Activated naive CD8-positive, alpha-beta T cell treated with anti-CD3 and anti-CD28 coated beads for 36 hours (primary cell): ENCODE results near the gene KRT5. TPM values are rescaled to one million over a fixed set of nuclear protein-coding genes. Genes with fewer than 3 reads are reported as not detected.

Experiments
- DNase-seq: peaks from one replicate; pipeline ENCODE4 v3.0.0; 2021
- H3K27ac Mint-ChIP-seq: one replicate; pipeline ENCODE4 v1.8.0; 2022; ENCODE audit warnings: mild to moderate bottlenecking, moderate library complexity, mixed read lengths
- H3K27me3 Mint-ChIP-seq: one replicate; pipeline ENCODE4 v1.8.0; 2022; ENCODE audit warnings: mild to moderate bottlenecking, mixed read lengths
- H3K36me3 Mint-ChIP-seq: one replicate; pipeline ENCODE4 v1.8.0; 2021; ENCODE audit warnings: mild to moderate bottlenecking, mixed read lengths
- H3K4me1 Mint-ChIP-seq: one replicate; pipeline ENCODE4 v1.8.0; 2021; ENCODE audit warnings: mixed read lengths
- H3K4me3 Mint-ChIP-seq: one replicate; pipeline ENCODE4 v1.8.0; 2022; ENCODE audit warnings: mild to moderate bottlenecking, moderate library complexity, mixed read lengths
- H3K9me3 Mint-ChIP-seq: one replicate; pipeline ENCODE4 v1.8.0; 2022; ENCODE audit warnings: mixed read lengths
- total RNA-seq, 2 experiments: library from RNA; stranded (reverse); gene quantifications; one replicate each; pipeline ENCODE4 v1.2.3, GENCODE V29; 2021

The KRT5 gene
- total RNA-seq, 2 experiments from 2014 or later: not detected

DNA sequence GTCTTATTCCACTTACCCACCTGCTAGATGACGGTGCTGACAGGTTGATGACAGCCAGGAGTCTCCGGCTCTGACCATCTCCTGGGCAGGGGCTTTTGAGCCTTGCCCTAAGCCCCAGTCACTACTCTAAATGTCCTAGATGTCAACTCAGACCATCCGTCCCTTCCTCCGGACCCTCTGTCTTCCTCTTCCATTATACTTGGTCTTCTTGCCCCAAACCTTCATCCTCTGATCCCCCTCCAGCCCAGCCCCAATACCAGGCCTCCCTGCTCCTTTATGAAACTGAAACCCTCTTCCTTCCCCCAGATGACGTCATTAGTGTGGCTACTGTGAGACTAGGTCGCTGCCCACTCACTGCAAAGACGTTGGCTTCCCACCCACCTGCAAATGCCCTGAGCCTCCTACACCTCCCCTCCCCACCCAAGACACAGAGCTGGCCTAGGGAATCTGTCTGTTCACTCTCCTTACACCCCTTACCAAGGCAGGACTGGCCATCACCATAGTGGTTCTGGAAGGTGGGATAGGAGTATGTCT is 22.7 kb upstream of the KRT5 start:
- Mint-ChIP-seq H3K4me1 (peaks cover 10% of the 10 kb centered on the region), H3K27me3 (no peaks in the 10 kb centered on the region), H3K9me3 (no peaks in the 10 kb centered on the region), H3K27ac (no peak overlapping the region), H3K36me3 (no peaks in the 10 kb centered on the region), H3K4me3 (no peak overlapping the region)
- DNase-seq: no peak

DNA sequence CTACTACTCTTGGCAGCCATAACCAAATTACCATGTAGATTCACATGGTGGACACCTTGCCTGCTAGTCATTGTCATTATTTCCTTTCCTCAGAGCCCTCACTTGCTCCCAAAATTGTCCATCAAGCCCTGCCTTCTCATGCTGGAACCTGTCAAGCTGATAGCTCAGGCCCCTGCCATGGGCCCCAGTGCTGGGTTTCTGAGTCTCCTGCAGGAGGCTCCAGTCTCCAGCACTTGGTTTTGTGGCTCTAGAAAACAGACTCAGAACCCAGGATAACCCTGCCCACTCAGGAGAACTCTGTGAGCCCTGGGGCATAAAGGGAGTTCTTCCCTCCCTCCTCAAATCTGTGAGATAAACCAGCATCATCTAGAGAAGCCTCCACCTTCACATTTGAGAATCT is 22.0 kb upstream of the KRT5 start:
- H3K4me1 Mint-ChIP-seq: peaks cover 10% of the 10 kb centered on the region
- no peak overlapping the region for H3K27ac Mint-ChIP-seq
- H3K9me3 Mint-ChIP-seq: no peaks in the 10 kb centered on the region
- DNase-seq: no peak
- H3K27me3 Mint-ChIP-seq: no peaks in the 10 kb centered on the region
- no peaks in the 10 kb centered on the region for H3K36me3 Mint-ChIP-seq
- no peak overlapping the region for H3K4me3 Mint-ChIP-seq

DNA sequence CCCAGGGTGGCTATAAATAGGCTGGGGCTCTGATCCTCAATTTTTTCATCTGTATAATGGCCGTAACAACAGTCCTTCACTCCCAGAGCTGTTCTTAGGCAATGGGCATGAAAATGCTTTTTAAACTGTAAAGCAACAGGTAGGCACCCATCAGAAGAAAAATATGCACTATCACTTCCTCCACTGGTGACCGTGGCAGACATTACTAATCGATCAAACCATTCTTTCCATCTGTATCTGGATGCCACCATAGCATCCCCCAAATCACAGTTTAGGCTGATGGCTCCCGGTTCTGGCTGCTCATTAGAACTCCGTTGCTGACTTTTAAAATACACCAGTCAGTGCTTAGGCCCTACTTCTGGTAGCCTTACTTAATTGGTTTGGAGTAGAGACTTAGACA is 21.5 kb upstream of the KRT5 start:
- Mint-ChIP-seq H3K4me1 (peaks cover 10% of the 10 kb centered on the region), H3K27ac (no peak overlapping the region), H3K27me3 (no peaks in the 10 kb centered on the region), H3K4me3 (no peak overlapping the region), H3K36me3 (no peaks in the 10 kb centered on the region), H3K9me3 (no peaks in the 10 kb centered on the region)
- DNase-seq: no peak

DNA sequence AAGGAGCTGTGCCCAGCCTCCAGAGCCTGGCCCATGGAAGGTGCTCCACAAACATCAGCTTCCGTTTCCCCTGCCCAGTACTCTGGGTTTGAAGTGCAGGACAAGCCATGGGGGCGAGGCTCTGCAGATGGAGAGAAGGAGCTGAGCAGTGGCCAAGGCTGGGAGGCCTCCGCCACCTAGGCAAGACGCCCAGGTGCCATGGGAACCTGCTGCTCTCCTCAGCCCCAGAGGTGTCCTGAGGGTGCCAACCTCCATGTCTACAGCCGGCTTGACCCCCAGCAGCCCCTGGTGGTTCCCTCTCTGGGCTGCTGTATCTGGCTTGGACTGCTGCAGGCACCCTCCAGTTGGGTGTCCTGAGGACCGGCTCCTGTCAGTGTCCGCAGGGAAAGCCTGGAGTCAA is 20.3 kb upstream of the KRT5 start:
- no peak for DNase-seq
- Mint-ChIP-seq H3K27me3 (no peaks in the 10 kb centered on the region), H3K4me1 (peaks cover 10% of the 10 kb centered on the region), H3K9me3 (no peaks in the 10 kb centered on the region), H3K27ac (no peak overlapping the region), H3K36me3 (no peaks in the 10 kb centered on the region), H3K4me3 (no peak overlapping the region)

DNA sequence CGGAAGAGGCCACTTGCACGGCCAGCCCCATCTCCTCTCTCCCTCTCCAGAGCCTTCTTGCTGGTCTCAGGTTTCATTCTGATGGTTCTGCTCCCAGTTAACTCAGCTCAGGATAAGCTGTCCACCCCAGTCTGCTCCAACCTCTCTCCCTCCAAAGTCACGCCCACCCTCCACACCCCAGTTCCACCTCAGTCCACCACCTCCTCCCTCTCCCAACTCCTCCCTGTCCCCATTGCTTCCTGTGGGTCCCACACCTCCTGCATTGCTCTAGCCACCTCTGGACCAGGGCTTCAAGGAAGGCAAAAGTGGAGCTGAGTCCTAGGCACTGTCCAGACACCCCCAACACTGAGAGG is 19.6 kb upstream of the KRT5 start:
- no peaks in the 10 kb centered on the region for H3K27me3 Mint-ChIP-seq
- no peaks in the 10 kb centered on the region for H3K36me3 Mint-ChIP-seq
- no peaks in the 10 kb centered on the region for H3K9me3 Mint-ChIP-seq
- no peak for DNase-seq
- H3K4me1 Mint-ChIP-seq: peaks cover 10% of the 10 kb centered on the region
- no peak overlapping the region for H3K4me3 Mint-ChIP-seq
- no peak overlapping the region for H3K27ac Mint-ChIP-seq

DNA sequence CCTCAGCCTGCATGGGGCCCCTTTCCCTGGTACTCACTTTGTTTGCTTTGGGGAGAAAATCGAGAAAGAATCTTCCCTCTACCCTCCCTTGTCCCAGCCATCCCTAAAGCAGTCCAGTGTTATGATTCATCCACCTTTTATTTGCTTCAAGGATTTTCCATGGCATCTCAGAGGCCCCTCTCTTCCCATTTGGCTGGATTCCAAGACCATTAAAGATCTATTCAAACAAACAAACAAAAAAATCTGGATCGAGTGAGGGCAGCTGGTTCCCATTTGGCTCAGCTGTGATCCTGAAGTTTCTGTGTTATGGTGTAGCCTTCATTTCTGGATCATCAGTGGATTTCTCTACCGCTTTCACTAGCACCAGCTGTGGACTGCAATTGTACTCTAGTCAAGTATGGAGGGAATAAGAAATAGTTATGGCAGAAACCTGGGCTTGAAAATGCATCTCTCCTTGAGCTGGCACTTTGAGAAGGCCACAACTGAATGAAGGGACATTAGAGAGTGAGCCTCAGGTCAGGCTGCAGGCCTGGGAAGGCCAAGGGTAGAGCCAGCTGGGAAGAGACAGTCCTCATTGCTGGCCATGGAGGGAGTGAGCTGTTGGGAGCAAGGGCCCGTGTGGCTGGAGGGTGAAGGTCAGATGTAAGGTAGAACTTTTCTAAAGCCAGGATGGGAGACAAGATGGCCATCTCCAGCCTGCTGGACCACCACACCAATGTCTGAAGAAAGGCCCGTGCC is 19.1 kb upstream of the KRT5 start:
- Mint-ChIP-seq H3K4me3 (no peak overlapping the region), H3K4me1 (peaks cover 10% of the 10 kb centered on the region), H3K9me3 (no peaks in the 10 kb centered on the region), H3K27me3 (no peaks in the 10 kb centered on the region), H3K27ac (no peak overlapping the region), H3K36me3 (no peaks in the 10 kb centered on the region)
- DNase-seq: no peak

DNA sequence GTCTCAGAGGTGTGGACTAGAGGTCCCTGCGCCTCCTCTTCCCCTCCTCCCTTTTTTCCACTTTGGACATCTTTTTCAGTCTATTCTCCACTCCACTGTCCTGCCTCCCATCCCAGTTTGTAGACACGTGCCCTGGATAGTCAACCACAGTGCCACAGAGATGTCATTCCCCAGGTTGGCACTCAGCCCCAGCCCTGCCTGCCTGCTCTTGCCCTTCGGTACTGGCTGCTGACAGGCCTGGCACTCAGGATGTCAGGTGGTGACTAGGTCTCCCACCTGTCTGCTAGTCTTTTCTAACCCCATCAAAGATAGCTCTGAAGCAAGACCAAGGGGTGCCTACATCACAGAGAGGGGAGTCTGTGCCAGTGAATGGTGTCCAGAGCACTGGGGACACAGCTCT is 16.9 kb upstream of the KRT5 start:
- Mint-ChIP-seq H3K4me1 (no peaks in the 10 kb centered on the region), H3K27ac (no peak overlapping the region), H3K9me3 (no peaks in the 10 kb centered on the region), H3K4me3 (no peak overlapping the region), H3K36me3 (no peaks in the 10 kb centered on the region), H3K27me3 (no peaks in the 10 kb centered on the region)
- DNase-seq: no peak

DNA sequence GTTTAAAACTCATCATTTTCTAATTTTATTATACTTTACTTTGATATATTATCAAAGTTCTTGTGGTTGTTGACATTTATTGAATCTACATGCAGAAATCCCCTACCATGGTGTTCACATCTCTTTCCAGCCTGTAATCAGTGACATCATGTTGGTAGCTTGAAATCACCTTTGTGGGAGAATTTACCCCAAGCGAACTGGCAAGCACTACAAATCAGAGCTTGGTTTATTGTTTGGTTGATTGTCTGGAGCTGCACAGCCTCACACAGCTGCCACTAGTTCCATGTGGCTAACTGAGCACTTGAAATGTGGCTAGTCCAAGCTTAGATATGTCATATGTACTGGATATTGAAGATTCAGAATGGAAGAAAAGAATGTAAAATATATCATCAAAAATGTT is 15.4 kb upstream of the KRT5 start:
- H3K36me3 Mint-ChIP-seq: no peaks in the 10 kb centered on the region
- no peak overlapping the region for H3K4me3 Mint-ChIP-seq

DNA sequence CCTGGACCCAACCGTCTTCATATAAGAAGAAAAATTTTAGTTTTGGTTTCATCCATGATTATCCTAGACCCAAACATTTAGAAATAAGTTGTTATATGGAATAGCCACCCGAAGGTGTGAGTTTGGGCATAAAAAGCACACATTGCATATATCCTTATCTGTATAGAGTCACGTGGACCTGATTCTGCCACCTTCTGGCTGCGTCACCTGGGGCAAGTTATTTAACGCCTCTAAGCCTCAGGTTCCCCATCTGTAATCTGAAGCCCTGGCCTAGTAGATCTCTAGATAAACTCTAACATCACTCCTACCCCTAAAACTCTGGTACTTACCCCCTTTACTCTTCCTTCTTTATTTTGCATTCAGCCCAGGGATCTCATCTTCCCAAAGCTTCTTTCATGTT is 14.3 kb upstream of the KRT5 start:
- no peaks in the 10 kb centered on the region for H3K4me1 Mint-ChIP-seq
- H3K4me3 Mint-ChIP-seq: no peak overlapping the region
- DNase-seq: no peak
- H3K27ac Mint-ChIP-seq: no peak overlapping the region
- H3K27me3 Mint-ChIP-seq: no peaks in the 10 kb centered on the region
- no peaks in the 10 kb centered on the region for H3K9me3 Mint-ChIP-seq
- no peaks in the 10 kb centered on the region for H3K36me3 Mint-ChIP-seq

More for the DNA sequence above, 15.4 kb upstream of the KRT5 start:
- Mint-ChIP-seq H3K27me3 (no peaks in the 10 kb centered on the region), H3K27ac (no peak overlapping the region), H3K4me1 (no peaks in the 10 kb centered on the region), H3K9me3 (no peaks in the 10 kb centered on the region)
- DNase-seq: no peak

DNA sequence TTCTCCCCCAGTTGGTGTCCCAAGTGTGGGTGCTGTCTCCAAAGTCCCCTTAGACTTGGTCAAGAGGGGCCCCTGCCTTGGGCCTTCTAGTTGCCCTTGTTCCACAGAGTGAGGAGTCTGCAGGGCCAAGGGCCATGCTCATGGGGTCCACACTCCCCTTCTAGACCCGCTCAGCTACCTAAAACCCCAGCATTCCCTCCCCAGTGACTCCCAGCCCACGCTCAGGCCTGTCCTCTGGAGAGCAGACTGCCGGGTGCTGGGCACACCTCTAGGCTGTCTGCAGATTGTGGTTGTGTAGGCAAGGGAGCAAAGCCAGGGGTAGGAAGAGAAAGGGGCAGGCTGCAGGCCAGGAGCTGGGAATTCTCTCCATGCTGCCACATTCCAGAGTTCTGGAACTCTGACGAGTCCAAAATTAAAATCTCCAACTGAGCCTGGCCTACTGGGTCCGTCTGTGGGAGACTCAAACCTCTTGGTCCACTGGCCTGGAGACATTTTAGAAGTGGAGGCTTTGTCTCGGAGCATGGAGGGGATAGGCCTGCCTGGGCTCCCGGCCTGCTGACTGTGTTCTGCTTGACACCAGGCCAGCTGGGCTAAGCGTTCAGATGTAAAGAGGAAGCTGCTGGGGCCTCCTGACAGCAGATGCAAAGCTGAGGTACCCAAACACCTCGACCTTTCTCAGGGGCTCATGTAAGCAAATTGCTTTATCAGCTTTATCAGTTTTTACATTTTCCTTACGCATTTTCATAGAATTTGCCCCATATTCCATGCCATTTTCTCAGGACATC is 13.7 kb upstream of the KRT5 start:
- Mint-ChIP-seq H3K4me1 (no peaks in the 10 kb centered on the region), H3K9me3 (no peaks in the 10 kb centered on the region), H3K36me3 (no peaks in the 10 kb centered on the region), H3K4me3 (no peak overlapping the region), H3K27me3 (no peaks in the 10 kb centered on the region), H3K27ac (no peak overlapping the region)
- no peak for DNase-seq

DNA sequence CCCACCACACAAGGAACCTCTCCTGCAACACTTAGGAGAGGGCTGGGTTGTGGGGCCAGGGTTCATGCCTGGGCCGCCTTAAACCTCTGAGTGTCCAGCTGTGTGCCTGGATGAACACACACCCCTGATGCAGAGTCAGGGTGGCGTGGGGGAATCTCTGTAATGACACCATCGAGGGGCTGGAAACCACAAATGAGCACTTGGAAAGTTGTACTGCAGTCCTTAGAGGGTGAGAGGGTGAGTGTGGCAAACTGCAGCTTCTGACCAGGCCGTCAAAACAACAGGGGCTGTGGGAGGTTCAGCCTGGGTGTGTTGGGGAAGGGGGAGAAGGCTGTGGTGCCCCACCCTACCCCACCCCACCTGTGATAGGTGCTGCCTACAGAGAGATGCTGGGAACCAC is 12.4 kb upstream of the KRT5 start:
- Mint-ChIP-seq H3K4me3 (no peak overlapping the region), H3K4me1 (no peaks in the 10 kb centered on the region), H3K36me3 (no peaks in the 10 kb centered on the region), H3K27me3 (no peaks in the 10 kb centered on the region), H3K27ac (no peak overlapping the region), H3K9me3 (no peaks in the 10 kb centered on the region)
- no peak for DNase-seq

DNA sequence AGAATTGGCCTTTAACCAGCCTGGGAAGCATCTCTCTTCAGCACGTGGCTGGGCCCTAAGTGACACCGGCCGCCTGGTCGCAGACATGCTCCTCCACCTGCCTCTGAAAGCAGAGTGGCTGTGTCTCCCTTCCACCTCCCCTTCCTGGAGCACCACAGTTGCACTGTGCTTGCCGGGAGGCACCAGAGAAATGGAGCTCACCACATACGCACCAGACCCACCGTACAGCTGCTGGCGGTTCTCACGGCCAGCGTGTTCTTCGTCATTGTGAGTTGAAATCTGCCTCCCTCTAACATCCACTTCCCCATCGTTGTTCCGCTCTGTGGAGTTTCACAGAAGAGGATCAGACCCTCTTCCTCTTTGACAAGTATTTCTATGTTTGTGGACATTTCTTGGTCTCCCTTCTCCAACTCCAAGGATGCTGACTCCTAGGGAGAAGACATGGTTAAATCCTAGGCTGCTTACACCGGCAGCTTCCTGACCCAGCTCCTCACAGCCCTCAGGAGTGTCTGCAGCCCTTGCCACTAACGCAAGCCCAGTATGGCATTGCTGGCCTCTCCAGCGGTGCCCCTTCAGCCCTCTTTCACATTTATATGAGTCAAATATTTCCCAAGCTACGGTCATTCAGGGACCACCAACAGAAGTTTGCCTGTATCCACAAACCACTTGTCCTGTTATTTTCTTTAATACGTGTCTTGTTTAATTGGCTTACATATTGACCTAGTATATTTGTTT is 11.5 kb upstream of the KRT5 start:
- no peaks in the 10 kb centered on the region for H3K9me3 Mint-ChIP-seq
- no peaks in the 10 kb centered on the region for H3K27me3 Mint-ChIP-seq
- H3K36me3 Mint-ChIP-seq: no peaks in the 10 kb centered on the region
- no peak overlapping the region for H3K4me3 Mint-ChIP-seq
- DNase-seq: no peak
- H3K27ac Mint-ChIP-seq: no peak overlapping the region
- peaks cover 2% of the 10 kb centered on the region for H3K4me1 Mint-ChIP-seq

DNA sequence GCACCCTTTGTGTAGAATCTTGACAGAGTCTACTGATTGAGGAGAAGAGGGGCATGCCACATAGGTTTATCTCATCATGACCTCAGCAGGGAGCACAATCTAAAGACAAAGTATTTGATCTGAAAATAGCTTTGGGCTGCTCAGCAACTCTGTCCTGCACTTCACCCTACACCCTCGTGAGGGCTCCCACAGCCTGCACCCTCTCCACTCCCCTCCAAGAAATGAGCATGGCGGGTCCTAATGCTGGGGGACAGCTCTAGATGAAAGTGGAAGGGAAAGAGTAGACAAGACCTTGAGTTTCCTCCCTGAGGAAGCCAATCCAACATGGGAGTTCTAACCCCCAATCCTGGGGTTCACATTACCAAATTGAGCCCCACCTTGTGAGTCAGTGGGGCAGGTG is 10.7 kb upstream of the KRT5 start:
- Mint-ChIP-seq H3K36me3 (no peaks in the 10 kb centered on the region), H3K4me1 (peaks cover 6% of the 10 kb centered on the region), H3K27me3 (no peaks in the 10 kb centered on the region), H3K9me3 (no peaks in the 10 kb centered on the region), H3K27ac (no peak overlapping the region), H3K4me3 (no peak overlapping the region)
- no peak for DNase-seq

DNA sequence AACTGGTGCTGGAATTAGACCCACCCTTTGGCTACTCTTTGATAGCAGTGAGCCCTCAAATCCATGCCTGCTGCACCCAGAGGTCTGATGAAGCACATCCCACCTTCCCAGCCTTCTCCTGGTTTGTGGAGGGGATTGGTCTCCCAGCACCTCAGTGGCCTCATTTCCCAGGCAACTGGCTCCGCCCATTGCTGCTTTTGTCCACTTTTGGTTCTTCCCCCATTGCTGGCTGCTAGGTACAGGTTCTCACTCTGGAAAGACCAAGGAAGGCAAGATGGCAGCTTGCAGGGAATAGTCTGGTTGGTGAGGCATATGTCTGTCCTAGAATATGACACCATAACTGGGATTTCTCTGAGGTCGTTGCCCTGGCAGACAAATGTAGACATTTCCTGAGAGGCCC is 10.2 kb upstream of the KRT5 start:
- Mint-ChIP-seq H3K27ac (no peak overlapping the region), H3K4me1 (peaks cover 6% of the 10 kb centered on the region), H3K9me3 (no peaks in the 10 kb centered on the region), H3K4me3 (no peak overlapping the region), H3K36me3 (no peaks in the 10 kb centered on the region), H3K27me3 (no peaks in the 10 kb centered on the region)
- DNase-seq: no peak

DNA sequence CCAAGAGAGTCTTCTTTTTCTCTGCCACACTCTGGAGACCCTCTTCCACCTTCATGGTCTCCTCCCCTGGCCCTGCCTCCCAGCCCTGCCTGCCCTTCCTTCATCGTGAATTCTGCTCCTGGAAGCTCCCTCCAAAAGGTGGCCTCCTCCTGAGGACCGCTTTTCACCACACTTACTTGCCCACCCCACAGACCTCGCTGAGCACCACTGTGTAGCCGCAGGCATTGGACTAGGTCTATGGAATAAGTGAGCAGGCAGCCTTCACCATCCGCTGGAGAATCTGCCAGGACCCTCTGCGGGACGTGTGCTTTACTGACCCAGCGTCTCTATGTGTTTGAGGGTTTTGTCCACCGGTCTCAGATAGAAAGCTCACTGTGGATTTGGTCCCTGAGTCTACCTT is 9.7 kb upstream of the KRT5 start:
- Mint-ChIP-seq H3K9me3 (no peaks in the 10 kb centered on the region), H3K4me1 (peaks cover 6% of the 10 kb centered on the region), H3K27me3 (no peaks in the 10 kb centered on the region), H3K27ac (no peak overlapping the region), H3K36me3 (no peaks in the 10 kb centered on the region), H3K4me3 (no peak overlapping the region)
- DNase-seq: no peak
